Panc1 (cell line): Measurements from ENCODE around the gene CEP120. TPM values are rescaled to one million over a fixed set of nuclear protein-coding genes. Genes with fewer than 3 reads are reported as not detected.

Experiments
- ATAC-seq: fragments of 200-7000 bp; cut with Tn5 transposase; 2 replicates; pipeline ENCODE4 v1.9.1; 2020; ENCODE audit warnings: mild to moderate bottlenecking, moderate library complexity
- BruUV-seq: library from RNA; stranded (reverse); fragments of 400-500 nt; replicated peaks from 2 replicates; lab custom pipeline; 2021; lab: Mats Ljungman, UMichigan
- CTCF ChIA-PET: fragments of 300-600 bp; sonication (Branson Sonifier 250); formaldehyde crosslinking; loops from one replicate; lab custom pipeline; 2022; ENCODE audit warnings: antibody characterized with exemption; lab: Charles Lee
- POLR2A ChIA-PET: fragments of 300-600 bp; sonication (Branson Sonifier 250); formaldehyde crosslinking; loops from one replicate; lab custom pipeline; 2022; ENCODE audit warnings: antibody characterized with exemption; lab: Charles Lee
- DNase-seq: peaks from one replicate; pipeline ENCODE4 v3.0.0-alpha.2; 2010; ENCODE audit warnings: low read depth, low spot score
- H3K27ac ChIP-seq: 2 replicates; pipeline ENCODE4 v1.5.1; 2011; ENCODE audit warnings: mild to moderate bottlenecking, low read length, inconsistent platforms
- H3K27me3 ChIP-seq: fragments of 200-500 bp; sonication (Bioruptor generic); 2 replicates; pipeline ENCODE4 v1.6.0; 2014; ENCODE audit warnings: low read length, inconsistent platforms; ENCODE audit not compliant: control insufficient read depth, insufficient read depth
- H3K36me3 ChIP-seq: fragments of 200-500 bp; sonication (Bioruptor generic); 2 replicates; pipeline ENCODE4 v1.5.1; 2014; ENCODE audit warnings: inconsistent platforms, mild to moderate bottlenecking, low read length, moderate library complexity; ENCODE audit not compliant: control insufficient read depth, insufficient read depth
- H3K4me1 ChIP-seq: 2 replicates; pipeline ENCODE4 v1.5.1; 2011; ENCODE audit warnings: inconsistent platforms, mild to moderate bottlenecking, low read length, moderate library complexity; ENCODE audit not compliant: control insufficient read depth, insufficient read depth
- H3K4me3 ChIP-seq, 2 experiments: 2 replicates each; pipeline ENCODE4 v1.5.1; 2011 to 2012; ENCODE audit warnings: low read depth in 2 of 2, low read length in 2 of 2, mild to moderate bottlenecking in 2 of 2, inconsistent platforms in 1 of 2, moderate library complexity in 1 of 2
- H3K9me3 ChIP-seq: fragments of 200-500 bp; sonication (Bioruptor generic); 2 replicates; pipeline ENCODE4 v1.5.1; 2014; ENCODE audit warnings: low read depth, mild to moderate bottlenecking, inconsistent platforms, low read length, moderate library complexity; ENCODE audit not compliant: control insufficient read depth, insufficient read depth
- POLR2AphosphoS5 ChIP-seq: IDR thresholded peaks from 2 replicates; pipeline ENCODE4 v1.6.1; 2012; ENCODE audit warnings: mild to moderate bottlenecking, low read depth, low read length, moderate library complexity
- SIN3A ChIP-seq: IDR thresholded peaks from 2 replicates; pipeline ENCODE4 v1.6.1; 2012; ENCODE audit warnings: low read depth, mild to moderate bottlenecking, low read length, moderate library complexity, borderline replicate concordance; ENCODE audit not compliant: insufficient read depth
- TCF7L2 ChIP-seq: IDR thresholded peaks from 2 replicates; pipeline ENCODE4 v1.6.1; 2011; ENCODE audit warnings: mild to moderate bottlenecking, low read depth, low read length, inconsistent platforms
- in situ Hi-C: cut with HindIII; loops from 2 replicates; pipeline ENCODE4 v1.10.0; 2016; ENCODE audit warnings: low sequenced_read_pairs, low pct_unique_long_range_greater_than_20kb
- intact Hi-C: fragments of 100-400 bp; cut with micrococcal nuclease; formaldehyde crosslinking; loops from one replicate; pipeline ENCODE4 v1.10.0; 2022; ENCODE audit not compliant: unreplicated experiment
- total RNA-seq: library from RNA; stranded (reverse); gene quantifications from one replicate; pipeline ENCODE4 v1.2.1, GENCODE V29; 2021; ENCODE audit not compliant: unreplicated experiment
- TF ChIP-seq, protein P1 (sequence below): fragments of 450-650 bp; IDR thresholded peaks from 2 replicates; pipeline ENCODE4 v1.5.1; 2017; ENCODE audit warnings: mild to moderate bottlenecking
- TF ChIP-seq, protein P2 (sequence below), 2 experiments: IDR thresholded peaks; 2 replicates each; pipeline ENCODE4 v1.6.1; 2011 to 2012; ENCODE audit warnings: low read depth in 2 of 2, control low read depth in 1 of 2, low read length in 1 of 2, mild to moderate bottlenecking in 1 of 2, moderate library complexity in 1 of 2; ENCODE audit not compliant: insufficient read depth in 1 of 2

The CEP120 gene
- total RNA-seq, 1 experiment from 2014 or later, result 20.1 TPM

DNA sequence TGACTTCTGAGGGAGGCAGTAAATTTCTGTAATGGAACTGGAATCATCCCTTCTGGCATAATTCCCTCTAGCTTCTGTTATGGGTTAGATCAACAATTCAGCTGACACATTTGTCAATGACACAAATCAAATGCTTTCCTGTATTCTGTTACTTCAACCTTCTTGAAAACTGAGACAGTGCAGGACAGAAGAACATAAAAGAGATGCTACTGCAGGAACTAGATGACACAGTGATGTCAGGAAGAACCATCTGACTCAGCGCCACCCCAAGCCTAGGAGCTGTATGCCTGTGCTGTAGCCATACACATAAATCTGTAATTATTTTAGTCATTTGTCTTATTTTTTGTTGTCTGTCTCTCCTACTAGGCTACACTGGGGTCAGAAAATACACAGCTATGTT lies 18.2 kb upstream of the CEP120 start:
- no peak for DNase-seq
- ATAC-seq, result no peak
- TF ChIP-seq POLR2AphosphoS5 (no peak), SIN3A (no peak), TCF7L2 (no peak)
- TF ChIP-seq, protein P1, sequence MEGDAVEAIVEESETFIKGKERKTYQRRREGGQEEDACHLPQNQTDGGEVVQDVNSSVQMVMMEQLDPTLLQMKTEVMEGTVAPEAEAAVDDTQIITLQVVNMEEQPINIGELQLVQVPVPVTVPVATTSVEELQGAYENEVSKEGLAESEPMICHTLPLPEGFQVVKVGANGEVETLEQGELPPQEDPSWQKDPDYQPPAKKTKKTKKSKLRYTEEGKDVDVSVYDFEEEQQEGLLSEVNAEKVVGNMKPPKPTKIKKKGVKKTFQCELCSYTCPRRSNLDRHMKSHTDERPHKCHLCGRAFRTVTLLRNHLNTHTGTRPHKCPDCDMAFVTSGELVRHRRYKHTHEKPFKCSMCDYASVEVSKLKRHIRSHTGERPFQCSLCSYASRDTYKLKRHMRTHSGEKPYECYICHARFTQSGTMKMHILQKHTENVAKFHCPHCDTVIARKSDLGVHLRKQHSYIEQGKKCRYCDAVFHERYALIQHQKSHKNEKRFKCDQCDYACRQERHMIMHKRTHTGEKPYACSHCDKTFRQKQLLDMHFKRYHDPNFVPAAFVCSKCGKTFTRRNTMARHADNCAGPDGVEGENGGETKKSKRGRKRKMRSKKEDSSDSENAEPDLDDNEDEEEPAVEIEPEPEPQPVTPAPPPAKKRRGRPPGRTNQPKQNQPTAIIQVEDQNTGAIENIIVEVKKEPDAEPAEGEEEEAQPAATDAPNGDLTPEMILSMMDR, result no peak
- TF ChIP-seq, protein P2, sequence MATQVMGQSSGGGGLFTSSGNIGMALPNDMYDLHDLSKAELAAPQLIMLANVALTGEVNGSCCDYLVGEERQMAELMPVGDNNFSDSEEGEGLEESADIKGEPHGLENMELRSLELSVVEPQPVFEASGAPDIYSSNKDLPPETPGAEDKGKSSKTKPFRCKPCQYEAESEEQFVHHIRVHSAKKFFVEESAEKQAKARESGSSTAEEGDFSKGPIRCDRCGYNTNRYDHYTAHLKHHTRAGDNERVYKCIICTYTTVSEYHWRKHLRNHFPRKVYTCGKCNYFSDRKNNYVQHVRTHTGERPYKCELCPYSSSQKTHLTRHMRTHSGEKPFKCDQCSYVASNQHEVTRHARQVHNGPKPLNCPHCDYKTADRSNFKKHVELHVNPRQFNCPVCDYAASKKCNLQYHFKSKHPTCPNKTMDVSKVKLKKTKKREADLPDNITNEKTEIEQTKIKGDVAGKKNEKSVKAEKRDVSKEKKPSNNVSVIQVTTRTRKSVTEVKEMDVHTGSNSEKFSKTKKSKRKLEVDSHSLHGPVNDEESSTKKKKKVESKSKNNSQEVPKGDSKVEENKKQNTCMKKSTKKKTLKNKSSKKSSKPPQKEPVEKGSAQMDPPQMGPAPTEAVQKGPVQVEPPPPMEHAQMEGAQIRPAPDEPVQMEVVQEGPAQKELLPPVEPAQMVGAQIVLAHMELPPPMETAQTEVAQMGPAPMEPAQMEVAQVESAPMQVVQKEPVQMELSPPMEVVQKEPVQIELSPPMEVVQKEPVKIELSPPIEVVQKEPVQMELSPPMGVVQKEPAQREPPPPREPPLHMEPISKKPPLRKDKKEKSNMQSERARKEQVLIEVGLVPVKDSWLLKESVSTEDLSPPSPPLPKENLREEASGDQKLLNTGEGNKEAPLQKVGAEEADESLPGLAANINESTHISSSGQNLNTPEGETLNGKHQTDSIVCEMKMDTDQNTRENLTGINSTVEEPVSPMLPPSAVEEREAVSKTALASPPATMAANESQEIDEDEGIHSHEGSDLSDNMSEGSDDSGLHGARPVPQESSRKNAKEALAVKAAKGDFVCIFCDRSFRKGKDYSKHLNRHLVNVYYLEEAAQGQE (IDR thresholded peaks at IDR 0.05; ENCODE audit: insufficient read depth in 1 of 2, low read depth in 2 of 2, low read length in 1 of 2), result no peak
- POLR2A ChIA-PET, result no interaction called here
- peaks cover 4% of the 10 kb centered on the region; the same call in 1 of the 2 replicates for H3K27me3 ChIP-seq
- no peak overlapping the region for H3K4me3 ChIP-seq
- CTCF ChIA-PET, result interaction anchor here (1.4 kb wide), 1 partner anchor 18 kb away, joined by 4 read pairs; the partner anchor contains the start of gene CEP120
- no peaks in the 10 kb centered on the region for H3K36me3 ChIP-seq
- H3K9me3 ChIP-seq, result no peaks in the 10 kb centered on the region
- in situ Hi-C loops, result no loop called here
- BruUV-seq, result no TSS peak
- no peaks in the 10 kb centered on the region for H3K4me1 ChIP-seq
- intact Hi-C loops, result no loop called here
- H3K27ac ChIP-seq, result no peak overlapping the region

DNA sequence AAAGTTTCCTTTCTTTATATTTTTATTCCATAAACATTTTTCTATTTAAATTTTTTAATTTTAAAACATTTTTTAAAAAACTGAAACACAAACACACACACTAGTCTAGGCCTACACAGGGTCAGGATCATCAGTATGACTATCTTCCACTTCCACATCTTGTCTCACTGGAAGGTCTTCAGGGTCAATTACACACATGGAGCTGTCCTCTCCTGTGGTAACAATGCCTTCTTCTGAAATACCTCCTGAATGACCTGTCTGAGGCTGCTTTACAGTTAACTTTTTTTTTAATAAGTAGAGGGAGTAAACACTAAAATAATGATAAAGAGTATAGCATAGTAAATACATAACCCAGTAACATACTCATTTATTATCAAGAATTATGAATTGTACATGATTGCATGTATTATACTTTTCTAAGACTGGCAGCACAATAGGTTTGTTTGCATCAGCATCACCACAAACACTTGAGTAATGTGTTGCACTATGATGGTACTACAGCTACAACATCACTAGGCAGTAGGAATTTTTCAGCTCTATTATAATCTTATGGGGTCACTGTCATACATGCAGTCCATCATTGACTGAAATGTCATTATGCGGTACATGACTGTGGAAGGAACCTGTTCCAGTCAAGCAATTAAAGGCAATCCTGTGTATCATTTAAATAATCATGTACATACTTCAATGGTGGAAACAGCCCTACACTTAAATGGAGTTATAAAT lies 17.4 kb upstream of the CEP120 start:
- ATAC-seq (no peak), DNase-seq (no peak)
- intact Hi-C loops, result no loop called here
- in situ Hi-C loops, result no loop called here
- CTCF ChIA-PET, result interaction anchor here (1.4 kb wide), 1 partner anchor 17 kb away, joined by 4 read pairs; the partner anchor contains the start of gene CEP120
- POLR2A ChIA-PET, result no interaction called here
- Histone ChIP-seq H3K4me3 (no peak overlapping the region), H3K27me3 (peaks cover 4% of the 10 kb centered on the region; the same call in 1 of the 2 replicates), H3K4me1 (no peaks in the 10 kb centered on the region), H3K27ac (no peak overlapping the region), H3K36me3 (no peaks in the 10 kb centered on the region), H3K9me3 (no peaks in the 10 kb centered on the region)
- no peak for TF ChIP-seq POLR2AphosphoS5
- TF ChIP-seq, protein P1, result no peak
- TF ChIP-seq, protein P2 (IDR thresholded peaks at IDR 0.05; ENCODE audit: insufficient read depth in 1 of 2, low read depth in 2 of 2, low read length in 1 of 2), result no peak
- no peak for TF ChIP-seq SIN3A
- TF ChIP-seq TCF7L2, result no peak
- BruUV-seq, result no TSS peak
